ENCODE data around the gene PUS1.
A peak's percentile ranks its signal among the peaks of the same experiment; 100 is the strongest.
"Not testable (repeated sequence)": the region's sequence is repeated elsewhere in the genome, so short reads cannot be mapped to it uniquely, and the experiment has no call there.

PUS1 gene

DNA sequence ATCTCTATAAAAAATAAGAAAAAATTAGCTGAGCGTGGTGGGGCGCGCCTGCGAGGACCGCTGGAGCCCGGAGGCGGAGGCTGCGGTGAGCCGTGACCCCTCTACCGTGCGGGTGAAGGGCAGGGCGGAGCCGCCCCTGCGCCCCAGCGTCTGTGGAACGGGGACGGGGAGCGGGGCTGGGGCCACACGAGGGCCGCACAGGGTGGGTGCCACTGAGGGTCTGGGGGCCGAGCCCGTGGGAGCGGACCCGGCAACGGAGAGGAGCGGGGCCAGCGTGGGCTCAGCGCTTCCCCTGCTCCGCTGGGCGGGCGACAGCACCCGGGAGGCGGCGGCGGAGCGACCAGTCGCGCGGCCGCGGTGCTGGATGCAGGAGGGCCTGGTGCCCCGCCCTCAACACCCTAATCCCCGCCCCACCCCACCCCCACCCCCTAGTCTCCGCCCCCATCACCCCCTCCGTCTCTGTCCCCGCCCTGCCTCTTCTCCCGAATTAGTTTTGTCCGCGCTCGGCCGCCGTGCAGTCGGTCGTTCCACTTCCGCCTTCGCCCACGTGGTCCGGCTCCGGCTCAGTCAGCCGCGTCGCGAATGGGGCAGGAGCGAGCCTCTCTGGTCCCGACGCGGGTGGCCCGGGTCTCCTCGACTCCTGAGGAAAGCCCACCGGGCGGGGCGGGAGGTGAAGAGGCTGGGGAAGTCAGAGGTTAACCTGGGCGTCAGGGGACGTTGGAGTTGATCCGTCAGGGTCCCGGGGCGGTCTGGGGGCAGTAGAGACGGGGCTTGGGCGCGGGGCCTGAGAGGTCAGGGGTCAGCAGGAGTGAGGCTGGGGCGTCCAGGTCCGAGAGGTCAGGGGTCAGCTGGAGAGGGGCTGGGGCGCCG lies at the start of gene PUS1:
Gene PUS1, plus strand, starts transcription at position 566 of the 870 bp plus-strand sequence. CDS start 447 bp downstream, outside the sequence.
- TF ChIP-seq, protein P1, sequence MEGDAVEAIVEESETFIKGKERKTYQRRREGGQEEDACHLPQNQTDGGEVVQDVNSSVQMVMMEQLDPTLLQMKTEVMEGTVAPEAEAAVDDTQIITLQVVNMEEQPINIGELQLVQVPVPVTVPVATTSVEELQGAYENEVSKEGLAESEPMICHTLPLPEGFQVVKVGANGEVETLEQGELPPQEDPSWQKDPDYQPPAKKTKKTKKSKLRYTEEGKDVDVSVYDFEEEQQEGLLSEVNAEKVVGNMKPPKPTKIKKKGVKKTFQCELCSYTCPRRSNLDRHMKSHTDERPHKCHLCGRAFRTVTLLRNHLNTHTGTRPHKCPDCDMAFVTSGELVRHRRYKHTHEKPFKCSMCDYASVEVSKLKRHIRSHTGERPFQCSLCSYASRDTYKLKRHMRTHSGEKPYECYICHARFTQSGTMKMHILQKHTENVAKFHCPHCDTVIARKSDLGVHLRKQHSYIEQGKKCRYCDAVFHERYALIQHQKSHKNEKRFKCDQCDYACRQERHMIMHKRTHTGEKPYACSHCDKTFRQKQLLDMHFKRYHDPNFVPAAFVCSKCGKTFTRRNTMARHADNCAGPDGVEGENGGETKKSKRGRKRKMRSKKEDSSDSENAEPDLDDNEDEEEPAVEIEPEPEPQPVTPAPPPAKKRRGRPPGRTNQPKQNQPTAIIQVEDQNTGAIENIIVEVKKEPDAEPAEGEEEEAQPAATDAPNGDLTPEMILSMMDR (IDR thresholded peaks at IDR 0.05; ENCODE audit: low read depth, low read length) = no peak
- Histone ChIP-seq H3K36me3 (peaks cover 31% of the 10 kb centered on the region), H3K27ac (peak within 1 kb of the TSS; percentile 89), H3K4me3 (ENCODE audit: low read depth, low read length) (peak within 1 kb of the TSS; percentile 67), H3K9me3 (ENCODE audit: severe bottlenecking) (peaks cover 9% of the 10 kb centered on the region), H3K27me3 (ENCODE audit: insufficient read depth, low read depth, severe bottlenecking) (no peaks in the 10 kb centered on the region)
- DNase-seq = peak; percentile 94

DNA sequence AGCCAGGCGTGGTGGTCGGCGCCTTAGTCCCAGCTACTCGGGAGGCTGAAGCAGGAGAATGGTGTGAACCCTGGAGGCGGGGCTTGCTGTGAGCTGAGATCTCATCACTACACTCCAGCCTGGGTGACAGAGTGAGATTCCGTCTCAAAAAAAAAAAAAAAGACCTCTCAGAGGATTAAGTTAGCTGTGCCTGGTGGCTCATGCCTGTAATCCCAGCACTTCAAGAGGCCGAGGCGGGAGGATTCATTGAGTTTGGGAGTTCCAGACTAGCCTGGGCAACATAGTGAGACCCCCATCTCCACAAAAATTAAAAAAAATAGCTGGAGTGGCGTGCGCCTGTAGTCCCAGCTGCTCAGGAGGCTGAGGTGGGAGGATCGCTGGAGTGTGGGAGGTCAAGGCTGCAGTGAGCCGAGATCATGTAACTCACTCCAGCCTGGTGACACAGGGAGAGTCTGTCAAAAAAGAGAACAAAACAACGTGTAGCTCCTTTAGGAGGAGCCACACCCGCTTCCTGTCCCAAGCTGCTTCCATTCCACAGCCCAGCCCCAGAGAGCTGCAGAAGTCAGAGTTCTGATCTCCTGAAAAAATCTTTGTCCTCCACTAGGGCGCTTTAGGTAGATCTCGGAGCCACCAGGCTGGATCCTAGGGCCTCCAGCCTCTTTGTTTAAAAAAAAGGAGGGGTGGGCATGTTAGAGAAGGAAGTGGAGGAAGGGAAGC lies 46.1 kb upstream of the PUS1 start:
- H3K36me3 ChIP-seq = no peaks in the 10 kb centered on the region
- no peaks in the 10 kb centered on the region for H3K27me3 ChIP-seq (ENCODE audit: insufficient read depth, low read depth, severe bottlenecking)
- no peak overlapping the region for H3K27ac ChIP-seq
- TF ChIP-seq, protein P1 (IDR thresholded peaks at IDR 0.05; ENCODE audit: low read depth, low read length) = no peak
- H3K4me3 ChIP-seq (ENCODE audit: low read depth, low read length) = no peak overlapping the region
- no peak for DNase-seq
- peaks cover 7% of the 10 kb centered on the region for H3K9me3 ChIP-seq (ENCODE audit: severe bottlenecking)

DNA sequence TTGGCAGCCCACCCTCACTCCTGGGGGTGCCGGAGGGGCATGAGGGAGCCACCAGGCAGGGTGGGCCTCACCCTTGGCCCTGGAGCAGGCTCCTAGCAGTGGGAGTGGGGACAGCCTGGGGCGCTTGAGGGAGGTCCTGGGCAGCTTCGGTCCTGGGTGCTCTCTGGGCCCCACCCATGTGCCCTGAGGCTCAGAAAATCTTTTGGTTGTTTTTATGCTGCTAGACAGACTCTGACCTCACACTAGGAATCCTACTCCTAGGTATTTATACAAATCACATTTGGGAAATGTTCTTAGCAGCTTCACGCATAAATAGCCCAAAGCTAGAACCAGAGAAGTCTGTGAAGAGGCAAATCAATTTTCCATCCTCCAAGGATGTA lies 45.6 kb upstream of the PUS1 start:
- DNase-seq = no peak
- H3K36me3 ChIP-seq = no peaks in the 10 kb centered on the region
- peaks cover 7% of the 10 kb centered on the region for H3K9me3 ChIP-seq (ENCODE audit: severe bottlenecking)
- H3K27me3 ChIP-seq (ENCODE audit: insufficient read depth, low read depth, severe bottlenecking) = no peaks in the 10 kb centered on the region
- TF ChIP-seq, protein P1 (IDR thresholded peaks at IDR 0.05; ENCODE audit: low read depth, low read length) = no peak
- H3K4me3 ChIP-seq (ENCODE audit: low read depth, low read length) = no peak overlapping the region
- no peak overlapping the region for H3K27ac ChIP-seq

DNA sequence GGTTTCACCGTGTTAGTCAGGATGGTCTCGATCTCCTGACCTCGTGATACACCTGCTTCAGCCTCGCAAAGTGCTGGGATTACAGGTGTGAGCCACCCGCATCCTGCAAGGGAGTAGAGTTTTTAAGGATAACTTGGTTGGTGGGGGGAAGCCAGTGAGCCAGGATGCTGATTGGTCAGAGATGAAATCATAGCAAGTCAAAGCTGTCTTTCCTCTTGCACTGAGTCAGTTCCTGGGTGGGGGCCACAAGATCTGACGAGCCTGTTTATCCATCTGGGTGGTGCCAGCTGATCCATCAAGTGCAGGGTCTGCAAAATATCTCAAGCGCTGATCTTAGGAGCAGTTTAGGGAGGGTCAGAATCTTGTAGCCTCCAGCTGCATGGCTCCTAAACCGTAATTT lies 44.0 kb upstream of the PUS1 start:
- H3K27me3 ChIP-seq (ENCODE audit: insufficient read depth, low read depth, severe bottlenecking); H3K4me3 ChIP-seq (ENCODE audit: low read depth, low read length); H3K36me3 ChIP-seq; DNase-seq; H3K9me3 ChIP-seq (ENCODE audit: severe bottlenecking); H3K27ac ChIP-seq: not testable (repeated sequence)

DNA sequence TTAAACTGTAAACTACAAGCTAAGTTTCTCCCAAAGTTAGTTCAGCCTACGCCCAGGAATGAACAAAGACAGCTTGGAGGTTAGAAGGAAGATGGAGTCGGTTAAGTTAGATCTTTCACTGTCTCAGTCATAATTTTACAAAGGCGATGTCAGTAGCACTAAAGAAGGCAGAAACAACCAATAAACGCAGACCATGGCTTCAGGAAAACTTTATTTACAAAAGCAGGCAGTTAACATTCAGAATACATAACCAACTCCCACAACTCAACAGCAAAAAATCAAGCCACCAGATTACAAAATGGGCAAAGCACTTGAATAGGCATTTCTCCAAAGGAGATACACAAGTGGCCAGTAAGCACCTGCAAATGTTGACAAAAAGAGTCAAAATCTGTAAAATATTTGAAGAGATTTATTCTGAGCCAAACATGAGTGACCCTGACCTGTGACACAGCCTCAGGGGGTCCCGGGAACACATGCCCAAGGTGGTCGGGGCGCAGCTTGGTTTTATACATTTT lies 43.5 kb upstream of the PUS1 start:
- Histone ChIP-seq H3K9me3 (ENCODE audit: severe bottlenecking) (peaks cover 7% of the 10 kb centered on the region), H3K27me3 (ENCODE audit: insufficient read depth, low read depth, severe bottlenecking) (no peaks in the 10 kb centered on the region), H3K4me3 (ENCODE audit: low read depth, low read length) (no peak overlapping the region), H3K36me3 (no peaks in the 10 kb centered on the region), H3K27ac (no peak overlapping the region)
- no peak for DNase-seq
- TF ChIP-seq, protein P1 (IDR thresholded peaks at IDR 0.05; ENCODE audit: low read depth, low read length) = no peak

DNA sequence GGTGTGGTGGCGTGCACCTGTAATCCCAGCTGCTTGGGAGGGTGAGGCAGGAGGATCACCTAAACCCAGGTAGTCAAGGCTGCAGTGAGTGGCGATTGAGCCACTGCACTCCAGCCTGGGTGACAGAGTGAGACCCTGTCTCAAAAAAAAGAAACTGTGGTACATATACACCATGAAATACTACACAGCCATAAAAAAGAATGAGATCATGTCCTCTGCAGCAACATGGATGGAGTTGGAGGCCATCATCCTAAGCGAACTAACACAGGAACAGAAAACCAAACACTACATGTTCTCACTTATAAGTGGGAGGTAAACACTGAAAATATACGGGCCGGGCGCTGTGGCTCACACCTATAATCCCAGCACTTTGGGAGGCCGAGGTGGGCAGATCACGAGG lies 37.4 kb upstream of the PUS1 start:
- not testable (repeated sequence) for H3K9me3 ChIP-seq (ENCODE audit: severe bottlenecking); H3K27ac ChIP-seq; H3K36me3 ChIP-seq; H3K27me3 ChIP-seq (ENCODE audit: insufficient read depth, low read depth, severe bottlenecking); H3K4me3 ChIP-seq (ENCODE audit: low read depth, low read length); DNase-seq
